ENCODE measurements around the gene EIF4G3. TPM values are rescaled to one million over a fixed set of nuclear protein-coding genes. Genes with fewer than 3 reads are reported as not detected.
"Not testable (repeated sequence)": the region's sequence is repeated elsewhere in the genome, so short reads cannot be mapped to it uniquely, and the experiment has no call there.

Gene EIF4G3
- total and polyA plus RNA-seq, 2 donors, result 25.6 to 65.7 TPM

- H3K4me1 ChIP-seq (ENCODE audit: insufficient read depth); H3K27ac ChIP-seq (ENCODE audit: low read depth); H3K36me3 ChIP-seq (ENCODE audit: insufficient read depth); DNase-seq (ENCODE audit: extremely low spot score); H3K4me3 ChIP-seq (ENCODE audit: low read depth, low read length): not testable (repeated sequence)
- WGBS, result 95% methylated on average over 5 of the region's 5 CpGs
Measured at GRCh38 chr1:21201238-21201637, 24.5 kb upstream of the EIF4G3 start.

- Histone ChIP-seq H3K4me3 (ENCODE audit: low read depth, low read length) (no peak overlapping the region), H3K4me1 (ENCODE audit: insufficient read depth) (no peaks in the 10 kb centered on the region), H3K36me3 (ENCODE audit: insufficient read depth) (no peaks in the 10 kb centered on the region), H3K27ac (ENCODE audit: low read depth) (no peak overlapping the region)
- 91% methylated on average over 6 of the region's 6 CpGs for WGBS
- no peak for DNase-seq (ENCODE audit: extremely low spot score)
Measured at GRCh38 chr1:21200767-21201166, 24.1 kb upstream of the EIF4G3 start.

- Histone ChIP-seq H3K4me3 (ENCODE audit: low read depth, low read length) (no peak overlapping the region), H3K36me3 (ENCODE audit: insufficient read depth) (no peaks in the 10 kb centered on the region), H3K27ac (ENCODE audit: low read depth) (no peak overlapping the region), H3K4me1 (ENCODE audit: insufficient read depth) (no peaks in the 10 kb centered on the region)
- no peak for DNase-seq (ENCODE audit: extremely low spot score)
- 63% methylated on average over 4 of the region's 4 CpGs for WGBS
Measured at GRCh38 chr1:21198929-21199328, 22.2 kb upstream of the EIF4G3 start.

- Histone ChIP-seq H3K27ac (ENCODE audit: low read depth) (no peak overlapping the region), H3K4me3 (ENCODE audit: low read depth, low read length) (no peak overlapping the region), H3K36me3 (ENCODE audit: insufficient read depth) (no peaks in the 10 kb centered on the region), H3K4me1 (ENCODE audit: insufficient read depth) (no peaks in the 10 kb centered on the region)
- no peak for DNase-seq (ENCODE audit: extremely low spot score)
- WGBS, result 84% methylated on average over 4 of the region's 4 CpGs
Measured at GRCh38 chr1:21192871-21193270, 16.2 kb upstream of the EIF4G3 start.

GRCh38 chr1:21192284-21192683, 15.6 kb upstream of the EIF4G3 start:
- no peak overlapping the region for H3K27ac ChIP-seq (ENCODE audit: low read depth)
- DNase-seq (ENCODE audit: extremely low spot score), result no peak
- H3K4me3 ChIP-seq (ENCODE audit: low read depth, low read length), result no peak overlapping the region
- 69% methylated on average over 5 of the region's 5 CpGs for WGBS
- H3K4me1 ChIP-seq (ENCODE audit: insufficient read depth), result no peaks in the 10 kb centered on the region
- no peaks in the 10 kb centered on the region for H3K36me3 ChIP-seq (ENCODE audit: insufficient read depth)

GRCh38 chr1:21190771-21191170, 14.1 kb upstream of the EIF4G3 start:
- not testable (repeated sequence) for H3K36me3 ChIP-seq (ENCODE audit: insufficient read depth); H3K4me1 ChIP-seq (ENCODE audit: insufficient read depth); DNase-seq (ENCODE audit: extremely low spot score); H3K4me3 ChIP-seq (ENCODE audit: low read depth, low read length); H3K27ac ChIP-seq (ENCODE audit: low read depth)
- 60% methylated on average over 2 of the region's 2 CpGs for WGBS

GRCh38 chr1:21189906-21190500, 13.3 kb upstream of the EIF4G3 start:
- 96% methylated on average over 1 of the region's 1 CpG for WGBS
- no peak overlapping the region for H3K4me3 ChIP-seq (ENCODE audit: low read depth, low read length)
- no peak for DNase-seq (ENCODE audit: extremely low spot score)
- no peaks in the 10 kb centered on the region for H3K4me1 ChIP-seq (ENCODE audit: insufficient read depth)
- no peak overlapping the region for H3K27ac ChIP-seq (ENCODE audit: low read depth)
- H3K36me3 ChIP-seq (ENCODE audit: insufficient read depth), result no peaks in the 10 kb centered on the region

GRCh38 chr1:21189421-21189820, 12.7 kb upstream of the EIF4G3 start:
- WGBS, result 53% methylated on average over 3 of the region's 3 CpGs
- Histone ChIP-seq H3K4me3 (ENCODE audit: low read depth, low read length) (no peak overlapping the region), H3K27ac (ENCODE audit: low read depth) (no peak overlapping the region), H3K4me1 (ENCODE audit: insufficient read depth) (no peaks in the 10 kb centered on the region), H3K36me3 (ENCODE audit: insufficient read depth) (no peaks in the 10 kb centered on the region)
- no peak for DNase-seq (ENCODE audit: extremely low spot score)

- H3K4me1 ChIP-seq (ENCODE audit: insufficient read depth), result no peaks in the 10 kb centered on the region
- no peak overlapping the region for H3K4me3 ChIP-seq (ENCODE audit: low read depth, low read length)
- WGBS, result 91% methylated on average over 3 of the region's 3 CpGs
- no peak for DNase-seq (ENCODE audit: extremely low spot score)
- H3K36me3 ChIP-seq (ENCODE audit: insufficient read depth), result no peaks in the 10 kb centered on the region
- H3K27ac ChIP-seq (ENCODE audit: low read depth), result no peak overlapping the region
Measured at GRCh38 chr1:21188235-21188634, 11.5 kb upstream of the EIF4G3 start.

- WGBS, result 94% methylated on average over 5 of the region's 5 CpGs
- DNase-seq (ENCODE audit: extremely low spot score), result no peak
- H3K4me3 ChIP-seq (ENCODE audit: low read depth, low read length), result no peak overlapping the region
- H3K36me3 ChIP-seq (ENCODE audit: insufficient read depth), result no peaks in the 10 kb centered on the region
- no peak overlapping the region for H3K27ac ChIP-seq (ENCODE audit: low read depth)
- H3K4me1 ChIP-seq (ENCODE audit: insufficient read depth), result no peaks in the 10 kb centered on the region
Measured at GRCh38 chr1:21185221-21185731, 8.6 kb upstream of the EIF4G3 start.

GRCh38 chr1:21184276-21184675, 7.6 kb upstream of the EIF4G3 start:
- no peak for DNase-seq (ENCODE audit: extremely low spot score)
- H3K4me1 ChIP-seq (ENCODE audit: insufficient read depth), result no peaks in the 10 kb centered on the region
- no peaks in the 10 kb centered on the region for H3K36me3 ChIP-seq (ENCODE audit: insufficient read depth)
- H3K27ac ChIP-seq (ENCODE audit: low read depth), result no peak overlapping the region
- WGBS, result 52% methylated on average over 1 of the region's 1 CpG
- H3K4me3 ChIP-seq (ENCODE audit: low read depth, low read length), result no peak overlapping the region

GRCh38 chr1:21182181-21182731, 5.6 kb upstream of the EIF4G3 start:
- Histone ChIP-seq H3K4me1 (ENCODE audit: insufficient read depth) (no peaks in the 10 kb centered on the region), H3K27ac (ENCODE audit: low read depth) (no peak overlapping the region), H3K36me3 (ENCODE audit: insufficient read depth) (no peaks in the 10 kb centered on the region), H3K4me3 (ENCODE audit: low read depth, low read length) (no peak overlapping the region)
- WGBS, result 85% methylated on average over 7 of the region's 7 CpGs
- DNase-seq (ENCODE audit: extremely low spot score), result no peak

- H3K36me3 ChIP-seq (ENCODE audit: insufficient read depth); H3K27ac ChIP-seq (ENCODE audit: low read depth); H3K4me1 ChIP-seq (ENCODE audit: insufficient read depth); DNase-seq (ENCODE audit: extremely low spot score); H3K4me3 ChIP-seq (ENCODE audit: low read depth, low read length): not testable (repeated sequence)
- 96% methylated on average over 16 of the region's 16 CpGs for WGBS
Measured at GRCh38 chr1:21178271-21178670, 1.6 kb upstream of the EIF4G3 start.

- Histone ChIP-seq H3K4me3 (ENCODE audit: low read depth, low read length) (peak overlapping the region; percentile 92), H3K4me1 (ENCODE audit: insufficient read depth) (no peaks in the 10 kb centered on the region), H3K27ac (ENCODE audit: low read depth) (peak overlapping the region; percentile 70), H3K36me3 (ENCODE audit: insufficient read depth) (no peaks in the 10 kb centered on the region)
- WGBS, result under 1% methylated on average over 63 of the region's 69 CpGs
- DNase-seq (ENCODE audit: extremely low spot score), result no peak
Measured at GRCh38 chr1:21175670-21176581, 771 bp downstream of the EIF4G3 start.

Data from urinary bladder (tissue), 4 donors.